Bronchial epithelial cell (primary cell): ENCODE results near the gene IL12RB2. TPM values are rescaled to one million over a fixed set of nuclear protein-coding genes. Genes with fewer than 3 reads are reported as not detected.

Experiments
- DNase-seq: peaks from one replicate; pipeline ENCODE4 v3.0.0-alpha.2; 2010; ENCODE audit warnings: low read depth
- FAIRE-seq: peaks from 2 replicates; lab custom pipeline; 2011; peaks lifted over from hg19 to GRCh38; lab: Jason Lieb, UNC
- H3K27me3 ChIP-seq: 2 replicates; pipeline ENCODE4 v1.5.1; 2011; ENCODE audit warnings: low read length; ENCODE audit not compliant: control insufficient read depth, insufficient read depth
- H3K36me3 ChIP-seq: 2 replicates; pipeline ENCODE4 v1.5.1; 2011; ENCODE audit warnings: low read length; ENCODE audit not compliant: control insufficient read depth, insufficient read depth
- H3K4me3 ChIP-seq: 2 replicates; pipeline ENCODE4 v1.5.1; 2011; ENCODE audit warnings: mild to moderate bottlenecking, low read depth, low read length, control low read depth
- total RNA-seq: library from RNA; depleted of rRNA; stranded (reverse); fragments of >200 nt; gene quantifications from 2 replicates; pipeline ENCODE4 v1.2.1, GENCODE V29; 2014
- TF ChIP-seq, protein P1 (sequence below): IDR thresholded peaks from 2 replicates; pipeline ENCODE4 v1.5.1; 2011; ENCODE audit warnings: mild to moderate bottlenecking, moderate library complexity, low read length, control low read depth, inconsistent platforms; ENCODE audit not compliant: insufficient read depth, severe bottlenecking

Gene IL12RB2
- total RNA-seq, 1 donor from 2014 or later: 0.53 TPM

DNA sequence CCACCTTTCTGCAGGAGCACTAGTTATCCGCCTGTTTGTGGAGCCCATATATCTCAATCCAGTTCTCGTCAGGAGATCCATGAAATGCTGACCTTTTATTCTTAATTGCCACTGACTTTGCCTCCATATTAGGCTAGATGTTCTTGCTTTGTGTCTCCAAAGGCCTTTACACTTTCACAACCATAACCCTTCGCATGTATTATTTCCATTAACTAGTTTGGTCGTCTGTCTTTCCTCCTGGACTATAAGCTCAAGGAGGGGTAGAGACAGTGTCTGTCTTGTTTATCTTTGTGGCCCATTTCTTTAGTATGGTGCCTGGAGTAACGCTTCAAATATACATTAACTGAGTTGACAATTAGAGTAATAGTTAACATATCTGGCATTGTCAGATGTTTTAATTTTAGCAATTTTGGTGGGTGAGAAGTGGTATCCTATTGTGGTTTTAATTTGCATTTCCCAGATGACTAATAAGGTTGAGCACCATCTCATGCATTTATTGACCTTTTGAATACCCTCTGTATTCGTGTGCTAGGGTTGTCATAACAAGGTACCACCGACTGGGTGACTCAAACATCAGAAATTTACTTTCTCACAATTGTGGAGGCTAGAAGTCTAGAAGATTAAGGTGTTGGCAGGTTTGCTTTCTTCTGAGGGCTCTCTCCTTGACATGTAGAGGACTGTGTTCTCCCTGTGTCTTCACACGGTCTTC is 21.7 kb upstream of the IL12RB2 start:
- Histone ChIP-seq H3K36me3 (no peaks in the 10 kb centered on the region), H3K27me3 (no peaks in the 10 kb centered on the region), H3K4me3 (no peak overlapping the region)
- peak; percentile 81 for DNase-seq
- TF ChIP-seq, protein P1, sequence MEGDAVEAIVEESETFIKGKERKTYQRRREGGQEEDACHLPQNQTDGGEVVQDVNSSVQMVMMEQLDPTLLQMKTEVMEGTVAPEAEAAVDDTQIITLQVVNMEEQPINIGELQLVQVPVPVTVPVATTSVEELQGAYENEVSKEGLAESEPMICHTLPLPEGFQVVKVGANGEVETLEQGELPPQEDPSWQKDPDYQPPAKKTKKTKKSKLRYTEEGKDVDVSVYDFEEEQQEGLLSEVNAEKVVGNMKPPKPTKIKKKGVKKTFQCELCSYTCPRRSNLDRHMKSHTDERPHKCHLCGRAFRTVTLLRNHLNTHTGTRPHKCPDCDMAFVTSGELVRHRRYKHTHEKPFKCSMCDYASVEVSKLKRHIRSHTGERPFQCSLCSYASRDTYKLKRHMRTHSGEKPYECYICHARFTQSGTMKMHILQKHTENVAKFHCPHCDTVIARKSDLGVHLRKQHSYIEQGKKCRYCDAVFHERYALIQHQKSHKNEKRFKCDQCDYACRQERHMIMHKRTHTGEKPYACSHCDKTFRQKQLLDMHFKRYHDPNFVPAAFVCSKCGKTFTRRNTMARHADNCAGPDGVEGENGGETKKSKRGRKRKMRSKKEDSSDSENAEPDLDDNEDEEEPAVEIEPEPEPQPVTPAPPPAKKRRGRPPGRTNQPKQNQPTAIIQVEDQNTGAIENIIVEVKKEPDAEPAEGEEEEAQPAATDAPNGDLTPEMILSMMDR: no peak
- FAIRE-seq: no peak

DNA sequence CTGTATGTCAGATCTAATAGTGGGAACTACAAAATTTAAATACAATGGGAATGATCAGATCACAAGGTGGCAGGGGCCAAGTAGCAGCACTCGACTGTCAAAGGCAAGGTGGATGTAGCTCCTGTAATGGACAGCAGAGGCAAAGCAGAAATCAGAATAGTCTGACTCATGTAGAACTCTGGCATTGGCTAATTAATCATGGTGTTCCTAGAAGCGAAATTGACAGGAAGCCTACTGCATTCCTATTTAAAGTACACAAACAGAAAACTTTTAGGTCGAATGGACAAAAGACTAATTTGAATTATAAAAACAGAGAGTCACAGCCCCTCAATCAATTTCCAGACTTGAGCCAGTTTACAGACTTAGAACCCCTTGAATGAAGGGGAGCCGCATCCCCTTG is 17.4 kb upstream of the IL12RB2 start:
- H3K4me3 ChIP-seq: no peak overlapping the region
- DNase-seq: peak; percentile 12
- TF ChIP-seq, protein P1: no peak
- H3K27me3 ChIP-seq: no peaks in the 10 kb centered on the region
- no peaks in the 10 kb centered on the region for H3K36me3 ChIP-seq
- no peak for FAIRE-seq

DNA sequence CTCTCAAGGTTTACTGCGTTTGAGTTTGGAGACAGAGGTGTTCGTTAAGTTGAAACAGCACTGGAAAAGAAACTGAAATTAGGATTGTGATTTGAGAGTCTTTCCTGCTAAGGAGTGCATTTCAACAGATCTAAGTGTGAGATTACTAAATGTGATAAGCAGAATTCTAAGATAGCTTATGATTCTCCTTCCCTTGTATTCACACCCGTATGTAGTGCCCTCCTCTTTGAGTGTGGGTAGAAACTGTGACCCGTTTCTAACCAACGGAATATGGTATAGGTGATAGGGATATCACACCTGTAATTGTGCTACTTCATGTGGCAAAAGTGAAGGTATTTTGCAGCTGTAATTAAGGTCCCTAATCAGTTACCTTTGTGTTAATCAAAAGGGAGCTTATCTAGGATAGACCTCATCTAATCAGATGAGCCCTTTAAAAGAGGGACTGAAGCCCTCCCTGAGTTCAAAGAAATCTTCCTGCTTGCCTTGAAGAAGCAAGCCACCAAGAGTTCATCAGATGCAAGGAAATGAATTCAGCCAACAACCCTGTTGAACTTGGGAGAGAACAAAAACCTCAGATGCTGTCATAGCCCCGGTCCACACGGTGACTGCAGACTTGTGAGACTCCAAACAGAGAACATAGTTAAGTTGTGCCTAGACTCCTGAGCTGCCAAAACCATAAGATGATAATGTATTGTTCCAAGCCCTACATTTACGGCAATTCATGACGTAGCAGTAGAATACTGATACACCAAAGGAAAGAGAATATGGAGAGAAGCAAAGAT is 12.6 kb upstream of the IL12RB2 start:
- H3K27me3 ChIP-seq: no peaks in the 10 kb centered on the region
- H3K36me3 ChIP-seq: no peaks in the 10 kb centered on the region
- peak; percentile 72 for FAIRE-seq
- TF ChIP-seq, protein P1: no peak
- no peak overlapping the region for H3K4me3 ChIP-seq
- no peak for DNase-seq

DNA sequence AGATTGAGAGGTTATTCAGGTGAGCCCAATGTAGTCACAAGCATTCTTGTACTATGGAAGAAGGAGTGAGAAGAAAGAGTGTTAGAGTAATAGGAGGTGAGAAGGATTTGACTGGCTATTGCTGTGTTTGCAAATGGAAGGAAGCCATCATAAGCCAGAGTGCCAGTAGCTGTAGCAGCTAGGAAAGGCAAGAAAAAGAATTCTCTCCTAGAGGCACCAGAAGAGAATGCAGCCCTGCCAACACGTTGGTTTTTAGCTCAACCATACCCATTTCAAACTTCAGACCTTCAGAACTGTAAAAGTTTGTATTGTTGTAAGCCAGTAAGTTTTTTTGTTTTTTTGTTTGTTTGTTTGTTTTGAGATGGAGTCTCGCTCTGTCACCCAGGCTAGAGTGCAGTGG is 8.9 kb upstream of the IL12RB2 start:
- FAIRE-seq: peak; percentile 70
- no peaks in the 10 kb centered on the region for H3K36me3 ChIP-seq
- H3K4me3 ChIP-seq: no peak overlapping the region
- TF ChIP-seq, protein P1: no peak
- no peaks in the 10 kb centered on the region for H3K27me3 ChIP-seq
- no peak for DNase-seq

DNA sequence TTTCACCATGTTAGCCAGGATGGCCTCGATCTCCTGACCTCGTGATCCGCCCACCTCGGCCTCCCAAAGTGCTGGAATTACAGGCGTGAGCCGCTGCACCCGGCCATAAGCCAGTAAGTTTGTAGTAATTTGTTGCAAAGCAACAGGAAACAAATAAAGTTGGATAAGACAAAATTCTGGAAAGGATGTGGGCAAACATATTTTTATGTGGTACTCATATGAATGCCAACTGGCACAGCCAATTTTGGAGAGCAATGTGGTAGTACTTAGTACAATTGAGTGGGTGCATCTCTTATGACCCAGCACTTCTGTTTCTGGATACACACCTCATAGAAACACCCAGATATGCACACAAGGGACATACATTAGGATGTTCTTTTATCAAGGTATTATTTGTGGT is 8.4 kb upstream of the IL12RB2 start:
- FAIRE-seq: no peak

More for the DNA sequence above, 8.4 kb upstream of the IL12RB2 start:
- no peak overlapping the region for H3K4me3 ChIP-seq
- H3K36me3 ChIP-seq: no peaks in the 10 kb centered on the region
- DNase-seq: no peak
- H3K27me3 ChIP-seq: no peaks in the 10 kb centered on the region
- TF ChIP-seq, protein P1: no peak
